HEK293 (cell line): ENCODE data around the gene COX17.
A peak's percentile ranks its signal among the peaks of the same experiment; 100 is the strongest.

Experiments
- CTCF ChIA-PET: fragments of 350-600 bp; formaldehyde crosslinking; extraction: SDS; loops from one replicate; lab custom pipeline; 2021; ENCODE audit warnings: antibody characterized with exemption; lab: Yijun Ruan, JAX
- POLR2A ChIA-PET: fragments of 300-600 bp; formaldehyde crosslinking; extraction: SDS; loops from one replicate; lab custom pipeline; 2020; ENCODE audit warnings: antibody characterized with exemption, inconsistent platforms; lab: Yijun Ruan, JAX
- H3K27ac ChIP-seq: fragments of 200-500 bp; sonication (Bioruptor generic); 2 replicates; pipeline ENCODE4 v1.5.1; 2014; ENCODE audit warnings: low read depth, low read length, control low read depth, inconsistent platforms; ENCODE audit errors: extremely low read depth
- H3K36me3 ChIP-seq, 2 experiments: fragments of 200-500 bp in 1 of 2; sonication (Bioruptor generic) in 1 of 2; 1 replicate in 1 of 2; 2 replicates in 1 of 2; pipeline ENCODE4 v1.5.1; 2014 to 2017; ENCODE audit warnings: inconsistent platforms in 2 of 2, low read length in 2 of 2; ENCODE audit not compliant: control insufficient read depth in 2 of 2, insufficient read depth in 1 of 2
- H3K4me1 ChIP-seq: fragments of 200-500 bp; sonication (Bioruptor generic); 2 replicates; pipeline ENCODE4 v1.5.1; 2014; ENCODE audit warnings: mild to moderate bottlenecking, low read length, inconsistent platforms; ENCODE audit not compliant: control insufficient read depth, insufficient read depth
- H3K4me3 ChIP-seq: 2 replicates; pipeline ENCODE4 v1.5.1; 2011; ENCODE audit warnings: low read depth, mild to moderate bottlenecking, control low read depth, low read length, moderate library complexity
- H3K9me3 ChIP-seq: fragments of 200-500 bp; sonication (Bioruptor generic); 2 replicates; pipeline ENCODE4 v1.5.1; 2014; ENCODE audit warnings: low read depth, low read length, inconsistent platforms; ENCODE audit not compliant: control insufficient read depth, insufficient read depth
- BCL11A ChIP-seq: fragments of 450-650 bp; formaldehyde crosslinking; IDR thresholded peaks from 2 replicates; pipeline ENCODE4 v1.5.1; 2016; ENCODE audit warnings: low read depth, missing biosample characterization, missing genetic modification characterization
- KLF10 ChIP-seq: fragments of 450-650 bp; IDR thresholded peaks from 2 replicates; pipeline ENCODE4 v1.5.1; 2018; ENCODE audit warnings: missing biosample characterization, mild to moderate bottlenecking, missing genetic modification characterization
- SCRT2 ChIP-seq: fragments of 450-650 bp; formaldehyde crosslinking; IDR thresholded peaks from 2 replicates; pipeline ENCODE4 v1.5.1; 2016; ENCODE audit warnings: missing biosample characterization, missing genetic modification characterization
- ZBTB11 ChIP-seq: fragments of 450-650 bp; formaldehyde crosslinking; conservative IDR thresholded peaks from 2 replicates; pipeline ENCODE4 v1.5.1; 2016; ENCODE audit warnings: low read depth, missing biosample characterization, missing genetic modification characterization
- ZBTB17 ChIP-seq: fragments of 450-650 bp; formaldehyde crosslinking; IDR thresholded peaks from 2 replicates; pipeline ENCODE4 v1.5.1; 2016; ENCODE audit warnings: missing biosample characterization, missing genetic modification characterization
- ZBTB20 ChIP-seq: fragments of 450-650 bp; formaldehyde crosslinking; IDR thresholded peaks from 2 replicates; pipeline ENCODE4 v1.5.1; 2016; ENCODE audit warnings: missing biosample characterization, missing genetic modification characterization
- ZBTB48 ChIP-seq: fragments of 450-650 bp; formaldehyde crosslinking; IDR thresholded peaks from 2 replicates; pipeline ENCODE4 v1.5.1; 2016; ENCODE audit warnings: missing biosample characterization, missing genetic modification characterization
- ZEB2 ChIP-seq: fragments of 450-650 bp; formaldehyde crosslinking; IDR thresholded peaks from 2 replicates; pipeline ENCODE4 v1.5.1; 2016; ENCODE audit warnings: missing biosample characterization, missing genetic modification characterization
- ZNF148 ChIP-seq: fragments of 450-650 bp; formaldehyde crosslinking; IDR thresholded peaks from 2 replicates; pipeline ENCODE4 v1.5.0; 2017; ENCODE audit warnings: missing biosample characterization, missing genetic modification characterization, borderline replicate concordance
- ZNF221 ChIP-seq: fragments of 450-650 bp; formaldehyde crosslinking; IDR thresholded peaks from 2 replicates; pipeline ENCODE4 v1.5.1; 2017; ENCODE audit warnings: missing biosample characterization, missing genetic modification characterization, borderline replicate concordance
- ZNF335 ChIP-seq: fragments of 450-650 bp; formaldehyde crosslinking; conservative IDR thresholded peaks from 2 replicates; pipeline ENCODE4 v1.5.1; 2016; ENCODE audit warnings: missing biosample characterization, missing genetic modification characterization
- ZNF354C ChIP-seq: fragments of 450-650 bp; formaldehyde crosslinking; IDR thresholded peaks from 2 replicates; pipeline ENCODE4 v1.5.1; 2016; ENCODE audit warnings: missing biosample characterization, missing genetic modification characterization, low read depth, borderline replicate concordance
- ZNF394 ChIP-seq: fragments of 450-650 bp; formaldehyde crosslinking; IDR thresholded peaks from 2 replicates; pipeline ENCODE4 v1.5.1; 2016; ENCODE audit warnings: missing biosample characterization, missing genetic modification characterization, mild to moderate bottlenecking, moderate library complexity, borderline replicate concordance
- ZNF398 ChIP-seq: fragments of 450-650 bp; formaldehyde crosslinking; IDR thresholded peaks from 2 replicates; pipeline ENCODE4 v1.5.1; 2017; ENCODE audit warnings: missing biosample characterization, missing genetic modification characterization
- ZNF423 ChIP-seq: fragments of 450-650 bp; formaldehyde crosslinking; IDR thresholded peaks from 2 replicates; pipeline ENCODE4 v1.5.1; 2016; ENCODE audit warnings: missing biosample characterization, missing genetic modification characterization
- ZNF529 ChIP-seq: fragments of 450-650 bp; formaldehyde crosslinking; IDR thresholded peaks from 2 replicates; pipeline ENCODE4 v1.5.1; 2017; ENCODE audit warnings: missing genetic modification characterization, missing biosample characterization; ENCODE audit not compliant: insufficient replicate concordance
- ZNF629 ChIP-seq: fragments of 450-650 bp; formaldehyde crosslinking; IDR thresholded peaks from 2 replicates; pipeline ENCODE4 v1.5.1; 2017; ENCODE audit warnings: missing biosample characterization, missing genetic modification characterization
- ZNF639 ChIP-seq: fragments of 450-650 bp; formaldehyde crosslinking; IDR thresholded peaks from 2 replicates; pipeline ENCODE4 v1.5.1; 2016; ENCODE audit warnings: missing biosample characterization, missing genetic modification characterization
- ZSCAN16 ChIP-seq: fragments of 450-650 bp; formaldehyde crosslinking; IDR thresholded peaks from 2 replicates; pipeline ENCODE4 v1.5.1; 2016; ENCODE audit warnings: missing biosample characterization, missing genetic modification characterization

Gene COX17

DNA sequence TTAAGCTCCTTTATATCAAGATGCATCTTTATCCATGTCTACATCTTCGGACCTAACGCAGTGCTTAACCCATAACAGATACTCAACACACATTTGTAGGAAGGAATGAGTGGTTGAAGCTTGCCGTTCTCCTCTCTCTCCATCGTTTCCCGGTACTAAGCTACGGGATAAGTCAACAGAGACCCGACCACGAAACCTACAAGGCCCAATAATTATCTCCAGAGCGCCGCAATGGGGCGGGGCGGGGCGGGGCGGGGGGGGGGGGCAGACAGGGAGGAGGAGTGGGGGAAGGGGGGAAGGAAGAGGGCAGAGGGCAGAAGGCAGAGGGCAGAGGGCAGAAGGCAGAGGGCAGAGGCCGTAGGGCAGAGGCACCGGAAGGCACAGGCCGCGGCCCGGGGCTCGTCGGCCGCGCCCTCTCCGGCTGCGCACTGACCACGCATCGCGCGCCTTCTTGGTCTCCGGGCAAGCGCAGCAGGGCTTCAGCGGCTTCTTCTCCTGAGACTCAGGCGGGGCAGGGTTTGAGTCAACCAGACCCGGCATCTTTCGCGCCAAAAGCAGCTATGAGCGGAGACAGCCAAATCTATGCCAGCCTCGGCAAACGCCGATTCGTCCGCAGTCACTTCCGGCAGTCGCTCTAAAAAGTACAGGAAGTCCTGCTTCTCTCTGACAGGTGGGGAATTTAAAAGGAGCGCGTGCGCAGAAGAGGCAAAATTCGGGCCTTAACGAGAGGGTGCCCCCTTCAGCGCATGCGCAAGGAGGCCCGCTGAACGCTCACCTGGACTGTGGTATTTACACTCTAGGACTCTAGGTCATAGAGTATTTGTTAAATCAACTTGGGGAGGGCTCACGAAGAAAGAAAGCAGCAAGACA, at the start of gene COX17 (continued):
- TF ChIP-seq ZBTB11 (tag by site-specific recombination) = peak; percentile 71; the same call in 1 of the 2 replicates
- TF ChIP-seq ZBTB48 (tag by site-specific recombination) = no peak
- TF ChIP-seq ZNF529 = no peak
- TF ChIP-seq BCL11A (tag by site-specific recombination) = 0 out of 2 replicates have a peak, but pooled peaks have one; percentile 23
- peak; percentile 75 for TF ChIP-seq ZNF335 (tag by site-specific recombination)
- TF ChIP-seq ZBTB20 = peak; percentile 43; the same call in 1 of the 2 replicates
- TF ChIP-seq SCRT2 (tag by site-specific recombination) = peak; percentile 86
- peak; percentile 73 for TF ChIP-seq ZBTB17
- TF ChIP-seq ZNF394 = peak; percentile 71; the same call in 1 of the 2 replicates
- peak; percentile 37 for TF ChIP-seq ZNF629 (tag by site-specific recombination)
- TF ChIP-seq, all 188 proteins: peak for 26

GRCh38 chr3:119726909-119727308, 49.7 kb upstream of the COX17 start:
- Histone ChIP-seq H3K4me3 (no peak overlapping the region), H3K9me3 (no peaks in the 10 kb centered on the region), H3K36me3 (no peaks in the 10 kb centered on the region), H3K27ac (no peak overlapping the region), H3K4me1 (no peaks in the 10 kb centered on the region)
- ChIA-PET CTCF (no interaction called here), POLR2A (no interaction called here)
- TF ChIP-seq ZNF148 = no peak
- TF ChIP-seq ZNF639 (tag by site-specific recombination) = no peak
- TF ChIP-seq ZNF423 (tag by site-specific recombination) = no peak
- no peak for TF ChIP-seq KLF10 (tag by site-specific recombination)
- no peak for TF ChIP-seq ZBTB11 (tag by site-specific recombination)
- TF ChIP-seq ZEB2 (tag by site-specific recombination) = no peak
- no peak for TF ChIP-seq ZNF221 (tag by site-specific recombination)
- TF ChIP-seq ZSCAN16 (tag by site-specific recombination) = no peak
- TF ChIP-seq ZNF354C (tag by site-specific recombination) = no peak
- TF ChIP-seq ZNF398 = no peak
